ENCODE data around the gene ZNF594.
A peak's percentile ranks its signal among the peaks of the same experiment; 100 is the strongest.
"Not testable (repeated sequence)": the region's sequence is repeated elsewhere in the genome, so short reads cannot be mapped to it uniquely, and the experiment has no call there.

ZNF594 gene

DNA sequence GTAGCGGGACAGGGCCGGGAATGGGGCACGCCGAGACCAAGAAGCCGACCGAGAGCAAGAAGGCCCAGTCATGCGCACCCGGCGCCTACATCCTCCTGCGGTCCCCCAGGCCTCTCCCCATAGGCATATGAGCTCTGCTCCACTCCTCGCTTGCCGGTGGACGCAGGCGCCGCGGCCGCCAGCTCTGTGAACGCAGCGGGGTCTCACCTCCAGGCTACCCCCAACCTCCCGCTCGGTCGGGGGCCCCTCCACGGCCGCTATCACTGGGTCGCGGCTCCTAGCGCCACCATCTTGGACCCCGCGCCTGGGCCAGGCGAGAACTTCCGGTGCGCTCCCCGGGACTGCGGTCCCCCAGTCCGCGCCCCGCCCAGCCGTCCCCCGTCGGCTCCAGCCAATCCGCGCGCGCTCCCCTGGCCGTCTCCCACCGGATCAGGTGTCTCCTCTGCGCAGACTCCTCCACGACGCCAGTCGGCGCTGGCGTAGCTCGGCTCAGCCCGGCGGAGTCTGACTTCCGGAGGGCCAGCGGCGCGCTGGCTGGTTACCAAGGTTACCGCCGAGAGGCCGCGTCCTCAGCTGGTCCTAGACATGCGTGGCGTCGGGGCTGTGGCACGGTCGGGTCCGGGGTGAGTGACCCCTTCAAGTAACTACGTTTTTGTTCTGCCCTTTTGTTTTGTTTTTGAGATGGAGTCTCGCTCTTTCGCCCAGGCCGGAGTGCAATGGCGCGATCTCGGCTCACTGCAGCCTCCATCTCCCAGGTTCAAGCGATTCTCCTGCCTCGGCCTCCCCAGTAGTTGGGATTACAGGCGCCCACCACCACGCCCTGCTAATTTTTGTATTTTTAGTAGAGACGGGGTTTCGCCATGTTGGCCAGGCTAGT, at the start of gene ZNF594:
Gene ZNF594, minus strand, starts transcription at position 328 of the 877 bp plus-strand sequence. CDS start 7,612 bp downstream, outside the sequence.
- DNase-seq (peak; percentile 99), ATAC-seq (peak; percentile 100)

DNA sequence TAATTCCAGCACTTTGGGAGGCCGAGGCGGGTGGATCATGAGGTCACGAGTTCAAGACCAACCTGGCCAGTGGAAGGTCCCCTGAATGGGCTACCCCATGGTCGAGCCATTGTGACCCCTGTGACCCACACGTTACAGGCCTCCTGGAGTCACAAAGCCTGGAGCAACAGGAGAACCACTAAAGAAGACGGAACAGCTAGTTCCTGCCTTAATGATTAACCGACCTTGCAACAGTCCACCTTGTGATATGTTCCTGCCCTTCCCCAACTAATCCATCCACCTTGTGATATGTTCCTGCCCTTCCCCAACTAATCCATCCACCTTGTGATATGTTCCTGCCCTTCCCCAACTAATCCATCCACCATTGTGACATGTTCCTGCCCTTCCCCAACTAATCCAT, 48.1 kb upstream of the ZNF594 start:
- not testable (repeated sequence) for ATAC-seq, DNase-seq

DNA sequence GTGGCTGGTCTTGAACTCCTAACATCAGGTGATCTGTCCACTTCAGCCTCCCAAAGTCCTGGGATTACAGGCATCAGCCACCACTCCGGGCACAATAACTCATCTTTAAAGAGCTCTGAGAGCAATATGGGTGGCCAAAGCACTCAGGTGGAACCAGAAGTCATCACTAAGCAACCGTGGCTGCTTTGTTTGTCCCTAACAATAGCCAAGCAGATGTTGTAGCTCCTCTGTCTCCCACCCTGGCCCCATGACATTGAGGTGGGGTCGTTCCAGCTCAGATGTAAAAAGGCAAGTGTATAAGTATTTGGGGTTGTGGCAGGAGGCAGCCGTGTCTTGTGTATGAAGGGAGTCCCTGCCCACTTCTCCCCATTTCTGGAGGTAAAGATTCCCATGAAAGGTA, 46.7 kb upstream of the ZNF594 start:
- DNase-seq, result no peak

DNA sequence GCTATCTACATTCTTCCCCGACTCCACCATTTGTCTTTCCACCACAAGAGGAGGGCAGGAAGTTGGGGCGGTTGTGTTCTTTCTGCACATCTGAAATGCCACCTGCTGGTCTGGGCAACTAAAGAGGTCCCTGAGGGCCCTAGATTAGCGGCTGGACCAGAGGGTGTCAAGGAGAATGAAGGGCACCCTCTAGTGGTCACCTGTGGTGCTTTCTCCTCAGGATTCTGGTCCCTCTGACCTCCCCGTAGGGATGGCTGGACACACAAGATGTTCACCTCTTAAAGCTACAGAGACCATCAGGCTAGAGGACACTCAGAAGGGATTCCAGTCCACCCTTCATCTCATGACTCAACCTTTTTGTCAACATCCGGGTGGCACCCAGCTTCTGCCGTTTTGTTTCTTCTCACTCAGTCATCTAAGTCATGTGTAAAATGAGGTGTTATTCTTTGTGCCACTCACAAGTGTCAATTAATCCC, 45.9 kb upstream of the ZNF594 start:
- DNase-seq, result peak; percentile 67
- peak; percentile 68 for ATAC-seq

More for the DNA sequence above, 46.7 kb upstream of the ZNF594 start:
- no peak for ATAC-seq

DNA sequence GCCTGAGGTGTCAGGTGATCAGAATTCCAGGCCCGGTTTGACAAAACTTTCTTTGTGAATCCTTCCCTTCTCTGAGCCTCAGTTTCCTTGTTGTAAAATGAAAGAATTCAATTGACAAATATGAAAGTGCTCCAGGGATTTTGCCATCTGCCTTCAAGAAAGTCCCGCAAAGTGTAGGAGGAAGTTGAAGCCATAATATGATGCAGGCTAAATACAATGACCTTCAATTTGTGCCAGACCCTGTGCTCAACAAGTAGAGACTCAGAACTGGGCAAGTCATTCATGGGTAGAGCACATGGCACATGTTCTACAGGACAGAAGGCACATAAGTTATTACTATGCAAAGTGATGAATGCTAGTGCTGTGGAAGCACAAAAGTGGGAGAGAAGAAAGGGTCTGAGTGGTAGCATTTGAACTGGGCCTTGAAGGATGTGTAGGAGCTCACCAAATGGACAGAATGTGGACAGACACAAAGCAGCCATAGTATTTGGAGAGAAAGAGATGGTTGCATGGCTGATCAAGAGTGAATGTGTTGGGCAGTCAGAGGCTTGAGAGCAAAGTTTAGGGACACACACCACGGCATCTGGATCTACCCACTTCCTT, 45.4 kb upstream of the ZNF594 start:
- no peak for DNase-seq
- no peak for ATAC-seq

DNA sequence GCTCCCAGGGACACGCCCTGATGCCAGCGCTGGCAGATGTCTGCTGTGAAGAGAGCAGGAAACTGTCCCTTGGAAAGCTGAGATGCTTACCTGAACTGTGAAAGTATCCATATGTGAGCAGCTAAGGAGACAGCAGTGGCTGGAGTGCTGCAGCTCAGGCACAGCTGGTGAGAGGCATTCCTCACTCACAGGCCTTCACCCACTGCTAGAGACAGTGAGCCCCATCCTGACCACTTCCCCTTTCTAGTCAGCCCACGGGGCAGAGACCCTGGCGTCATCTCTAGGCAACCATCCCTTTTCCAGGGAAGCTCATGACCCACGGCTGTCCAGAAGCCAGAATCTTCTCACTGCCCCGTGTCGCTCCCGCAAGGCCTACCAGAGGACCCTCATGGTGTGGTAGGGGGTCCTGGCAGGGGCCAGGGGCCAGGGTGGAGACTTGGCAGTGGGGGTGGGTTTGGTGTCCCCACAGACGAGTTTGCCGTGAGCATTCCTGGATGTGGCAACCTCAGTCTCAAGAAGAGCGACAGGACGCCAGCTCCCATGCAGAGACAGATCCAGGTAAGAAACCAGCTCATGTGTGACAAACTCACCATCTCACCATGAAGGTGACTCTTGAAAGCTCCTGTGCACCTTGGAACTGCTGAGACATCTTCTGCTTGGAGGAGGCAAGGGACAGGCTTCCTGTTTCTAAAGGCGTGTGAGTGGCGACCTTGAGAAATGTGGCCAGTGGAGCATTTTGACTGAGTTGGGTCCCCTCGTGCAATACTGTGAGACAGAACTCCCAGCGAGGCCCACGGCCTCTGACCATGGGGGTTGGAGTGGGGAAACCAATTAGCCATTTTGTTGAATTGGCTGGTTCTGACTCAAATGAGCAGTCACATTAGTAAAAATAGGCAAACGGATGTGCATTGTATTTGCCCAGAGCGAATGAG, 43.2 kb upstream of the ZNF594 start, which contains the start of gene SCIMP:
Gene SCIMP, minus strand, starts transcription at position 216 of the 932 bp plus-strand sequence. Its CDS starts 105 bp downstream, at position 111.
- ATAC-seq (no peak), DNase-seq (no peak)

DNA sequence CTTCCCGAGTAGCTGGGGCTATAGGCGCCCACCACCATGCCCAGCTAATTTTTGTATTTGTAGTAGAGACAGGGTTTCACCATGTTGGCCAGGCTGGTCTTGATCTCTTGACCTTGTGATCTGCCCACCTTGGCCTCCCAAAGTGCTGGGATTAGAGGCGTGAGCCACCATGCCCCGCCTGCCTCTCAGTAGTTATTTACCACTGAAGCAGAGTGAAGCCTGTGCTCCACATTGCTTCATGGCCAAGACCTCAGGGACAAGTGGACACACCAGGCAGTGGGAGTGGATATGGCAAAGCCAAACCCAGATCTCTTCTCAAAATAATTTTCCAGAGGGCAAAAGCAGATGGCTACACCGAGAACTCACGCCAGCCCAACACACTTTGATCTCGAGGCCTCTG, 41.8 kb upstream of the ZNF594 start:
- not testable (repeated sequence) for DNase-seq, ATAC-seq

DNA sequence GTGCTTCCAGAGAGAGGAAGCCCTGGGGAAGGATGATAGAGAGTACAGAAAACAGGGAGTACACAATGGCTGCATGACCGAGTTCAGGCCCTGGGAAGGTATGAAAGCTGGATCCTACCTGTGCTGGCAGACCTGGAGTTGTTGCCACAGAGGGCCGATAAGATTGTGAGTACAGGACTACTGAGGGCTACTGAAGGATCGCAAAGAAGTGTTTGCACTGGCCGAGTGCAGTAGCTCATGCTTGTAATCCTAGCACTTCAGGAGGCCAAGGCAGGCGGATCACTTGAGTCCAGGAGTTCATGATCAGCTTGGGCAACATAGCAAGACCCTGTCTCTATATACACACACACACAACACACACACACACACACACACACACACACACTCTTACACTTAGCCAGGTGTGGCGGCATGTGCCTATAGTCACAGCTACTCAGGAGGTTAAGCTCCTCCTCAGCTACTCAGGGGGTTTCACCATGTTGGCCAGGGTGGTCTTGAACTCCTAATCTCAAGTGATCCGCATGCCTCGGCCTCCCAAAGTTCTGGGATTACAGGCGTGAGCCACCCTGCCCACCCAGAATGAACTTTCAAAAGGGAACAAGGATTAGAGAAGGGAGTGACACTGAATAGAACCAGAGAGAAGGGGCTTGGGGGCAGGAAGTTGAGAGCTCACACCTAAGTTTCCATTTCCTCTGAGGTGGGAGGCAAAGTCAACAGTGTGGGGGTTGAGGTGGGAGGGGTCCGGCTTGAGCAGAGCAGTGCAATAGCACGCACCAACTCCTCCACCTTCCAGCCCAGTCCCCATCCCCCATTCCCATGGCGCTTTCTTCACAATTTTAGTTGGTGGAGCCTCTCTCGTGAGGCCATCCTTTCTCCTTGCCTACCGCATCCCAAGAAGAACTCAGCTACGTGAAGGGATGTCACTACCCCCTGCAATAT, 35.5 kb upstream of the ZNF594 start:
- ATAC-seq (peak; percentile 30), DNase-seq (peak; percentile 44)

DNA sequence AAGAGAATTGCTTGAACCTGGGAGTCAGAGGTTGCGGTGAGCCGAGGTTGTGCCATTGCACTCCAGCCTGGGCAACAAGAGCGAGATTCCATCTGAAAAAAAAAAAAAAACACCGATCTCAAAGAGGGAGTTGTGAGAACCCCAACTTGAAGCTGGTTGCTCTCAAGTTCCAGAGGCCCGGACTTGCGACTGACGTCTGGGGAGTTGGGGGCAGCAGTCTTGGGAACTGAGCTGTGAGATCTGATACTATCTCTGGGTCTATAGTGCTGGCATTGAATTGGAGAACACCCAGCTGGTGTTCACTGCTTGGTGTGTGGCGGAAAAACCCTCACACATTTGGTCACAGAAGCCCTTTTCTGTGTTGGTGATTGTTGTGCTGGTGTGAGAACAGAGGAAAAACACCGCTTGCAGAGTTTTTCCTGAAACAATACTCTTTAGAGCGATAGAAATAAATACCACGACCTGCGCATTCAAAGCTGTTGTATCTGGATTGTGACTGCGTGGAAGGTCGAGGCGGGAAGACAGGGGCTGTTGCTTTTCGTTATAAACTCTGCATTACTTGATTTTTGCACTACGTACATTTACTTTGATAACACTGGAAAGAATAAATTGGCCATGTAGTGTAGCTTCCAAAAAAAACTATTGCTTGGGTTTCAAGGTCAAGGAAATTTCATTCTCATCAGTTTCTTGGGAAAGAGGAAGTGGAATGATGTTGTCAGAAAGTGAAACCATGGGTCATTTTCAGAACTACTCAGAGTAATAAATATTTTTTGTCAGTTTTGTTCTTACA, 34.2 kb upstream of the ZNF594 start:
- no peak for ATAC-seq
- DNase-seq, result no peak

DNA sequence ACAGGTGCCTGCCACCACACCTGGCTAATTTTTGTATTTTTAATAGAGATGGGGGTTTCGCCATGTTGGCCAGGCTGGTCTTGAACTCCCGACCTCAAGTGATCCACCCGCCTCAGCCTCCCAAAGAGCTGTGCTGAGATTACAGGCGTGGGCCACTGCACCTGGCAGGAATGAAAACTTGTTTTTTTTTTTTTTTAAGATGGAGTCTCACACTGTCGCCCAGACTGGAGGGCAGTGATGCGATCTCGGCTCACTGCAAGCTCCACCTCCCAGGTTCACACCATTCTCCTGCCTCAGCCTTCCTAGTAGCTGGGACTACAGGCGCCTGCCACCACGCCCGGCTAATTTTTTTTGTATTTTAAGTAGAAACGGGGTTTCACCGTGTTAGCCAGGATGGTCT, 30.2 kb upstream of the ZNF594 start:
- not testable (repeated sequence) for ATAC-seq, DNase-seq

DNA sequence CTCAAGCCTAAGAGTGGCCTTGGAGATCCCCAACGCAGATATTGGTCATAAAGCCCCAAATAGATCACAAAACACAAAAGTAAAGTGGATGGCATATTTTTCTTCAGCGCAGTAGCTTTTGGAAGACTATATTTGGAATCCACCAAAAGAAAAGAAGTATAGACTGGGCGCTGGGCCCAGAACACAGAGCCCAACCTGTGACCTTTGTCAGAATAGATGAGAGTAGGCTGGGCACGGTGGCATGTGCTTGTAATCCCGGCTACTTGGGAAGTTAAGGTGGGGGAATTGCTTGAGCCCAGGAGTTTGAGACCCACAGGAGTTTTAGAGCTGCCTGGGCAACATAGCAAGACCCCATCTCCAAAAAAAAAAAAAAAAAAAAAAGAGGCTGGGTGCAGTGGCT, 28.4 kb upstream of the ZNF594 start:
- DNase-seq, result no peak
- no peak for ATAC-seq

DNA sequence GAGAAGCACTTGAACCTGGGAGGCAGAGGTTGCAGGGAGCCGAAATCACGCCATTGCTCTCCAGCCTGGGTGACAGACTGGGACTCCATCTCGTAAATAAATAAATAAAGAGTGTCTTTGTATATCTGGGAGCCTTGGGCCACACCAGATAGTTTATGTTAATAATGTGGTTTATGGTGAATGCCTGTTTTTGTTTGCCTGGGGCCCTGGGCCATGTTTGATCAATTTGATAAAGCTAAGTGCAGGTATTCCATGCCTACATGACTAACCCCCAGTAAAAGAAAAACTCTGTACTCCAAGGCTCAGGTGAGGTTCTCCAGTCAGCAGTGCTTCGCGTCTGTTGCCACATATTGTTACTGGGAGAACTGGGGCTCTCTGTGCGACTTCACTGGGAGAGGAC, 27.9 kb upstream of the ZNF594 start:
- no peak for ATAC-seq
- no peak for DNase-seq

DNA sequence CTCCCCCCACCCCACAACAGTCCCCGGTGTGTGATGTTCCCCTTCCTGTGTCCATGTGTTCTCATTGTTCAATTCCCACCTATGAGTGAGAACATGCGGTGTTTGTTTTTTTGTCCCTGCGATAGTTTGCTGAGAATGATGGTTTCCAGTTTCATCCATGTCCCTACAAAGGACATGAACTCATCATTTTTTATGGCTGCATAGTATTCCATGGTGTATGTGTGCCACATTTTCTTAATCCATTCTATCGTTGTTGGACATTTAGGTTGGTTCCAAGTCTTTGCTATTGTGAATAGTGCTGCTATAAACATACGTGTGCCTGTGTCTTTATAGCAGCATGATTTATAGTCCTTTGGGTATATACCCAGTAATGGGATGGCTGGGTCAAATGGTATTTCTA, 25.9 kb upstream of the ZNF594 start:
- DNase-seq, ATAC-seq: not testable (repeated sequence)

DNA sequence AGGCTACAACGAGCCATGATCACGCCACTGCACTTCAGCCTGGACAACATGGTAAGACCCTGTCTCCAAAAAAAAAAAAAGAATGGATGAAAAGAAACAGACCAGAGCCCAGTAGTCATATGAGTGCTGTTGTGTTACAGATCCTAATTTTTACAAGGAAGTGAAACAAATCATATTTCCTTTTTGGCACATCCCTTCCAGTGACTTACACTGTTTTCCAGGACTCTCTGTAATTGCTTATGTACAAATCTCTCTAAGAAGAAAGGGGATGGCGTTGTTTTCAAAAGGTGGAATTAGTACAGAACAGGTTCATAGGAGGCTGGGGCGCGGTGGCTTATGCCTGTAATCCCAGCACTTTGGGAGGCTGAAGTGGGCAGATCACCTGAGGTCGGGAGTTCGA, 19.8 kb upstream of the ZNF594 start:
- ATAC-seq, result no peak

DNA sequence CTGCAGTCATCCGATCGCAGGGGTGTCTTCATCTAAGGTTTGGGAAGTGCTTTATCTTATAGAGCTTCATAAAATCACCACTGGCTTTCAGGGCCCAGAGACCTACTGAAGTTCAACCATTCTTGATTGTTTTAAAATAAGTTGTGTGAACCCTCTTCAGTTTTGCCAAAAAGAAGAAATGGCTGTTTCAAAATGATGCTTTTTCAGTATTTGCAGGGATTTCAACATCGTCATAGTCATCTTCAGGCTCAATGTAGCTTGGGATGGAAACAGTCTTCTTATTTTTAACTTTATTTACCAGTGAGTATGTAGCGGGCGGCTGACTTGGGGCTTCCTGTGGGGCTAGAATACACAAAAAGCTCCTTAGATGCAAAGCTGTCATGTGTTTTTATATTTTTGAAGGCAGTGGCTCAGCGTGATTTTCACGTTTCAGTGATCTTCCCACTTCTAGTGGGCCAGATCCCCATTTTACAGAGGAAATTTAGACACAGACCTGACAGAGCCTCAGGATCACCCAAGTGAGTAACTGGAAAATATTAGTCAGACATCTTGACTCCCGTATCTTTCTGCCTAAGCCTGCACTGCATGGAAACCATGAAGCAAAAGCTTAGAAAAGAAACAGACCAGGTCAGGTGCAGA, 19.1 kb upstream of the ZNF594 start:
- ATAC-seq (peak; percentile 71), DNase-seq (no peak)

More for the DNA sequence above, 19.8 kb upstream of the ZNF594 start:
- no peak for DNase-seq

DNA sequence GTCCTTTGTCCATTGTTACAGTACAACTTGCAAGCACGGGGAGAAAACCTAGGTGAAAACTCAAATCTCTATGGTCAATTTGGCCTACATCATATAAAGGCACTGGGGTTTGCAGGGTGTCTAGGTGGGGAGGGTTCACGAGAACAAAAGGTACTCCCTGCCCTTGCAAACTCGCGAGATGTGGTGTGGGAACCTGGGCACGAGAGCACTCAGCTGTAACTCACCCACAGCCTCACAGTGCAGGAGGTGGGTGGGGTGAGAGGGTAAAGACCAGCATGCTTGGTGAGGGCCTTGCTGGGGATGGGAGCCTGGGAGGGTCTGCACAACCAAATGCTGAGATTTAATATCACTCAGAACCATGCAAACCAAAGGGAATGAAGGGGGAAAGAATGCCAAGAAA, 18.4 kb upstream of the ZNF594 start:
- no peak for DNase-seq

DNA sequence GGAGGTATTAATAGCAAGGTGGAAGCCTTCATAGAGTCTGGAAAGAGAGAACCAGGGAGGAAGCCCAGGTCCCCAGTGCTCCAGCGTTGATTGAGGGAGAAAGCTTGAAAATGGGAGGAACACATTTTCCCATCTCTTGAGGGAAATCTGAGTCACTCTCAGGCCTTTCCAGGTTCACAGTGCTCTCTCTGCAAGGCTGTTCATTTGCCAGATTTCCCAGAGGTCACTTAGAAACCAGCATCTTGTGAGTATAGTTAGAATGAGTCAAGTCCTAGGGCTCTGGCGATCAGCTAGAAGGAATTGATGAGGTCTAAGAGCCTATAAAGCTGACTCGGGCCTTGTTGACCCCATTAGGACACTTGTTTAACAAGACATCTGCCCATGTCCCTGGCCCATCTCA, 17.7 kb upstream of the ZNF594 start:
- DNase-seq (no peak), ATAC-seq (no peak)

More for the DNA sequence above, 18.4 kb upstream of the ZNF594 start:
- ATAC-seq, result no peak

DNA sequence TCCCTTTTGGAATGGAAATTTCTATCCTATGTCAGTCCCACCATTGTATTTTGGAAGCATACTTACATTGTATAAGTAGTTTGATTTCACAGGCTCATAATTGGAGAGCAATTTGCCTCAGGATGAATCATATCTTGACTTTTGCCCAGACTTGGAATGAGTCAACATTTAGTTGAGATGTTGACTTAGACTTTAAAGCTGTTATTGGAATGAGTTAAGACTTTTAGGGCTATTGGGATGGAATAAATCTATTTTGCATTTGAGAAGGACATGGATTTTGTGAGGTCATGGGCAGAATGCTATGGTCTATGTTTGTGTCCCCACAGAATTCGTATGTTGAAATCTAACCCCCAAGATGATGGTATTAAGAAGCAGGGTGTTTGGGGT, 12.2 kb upstream of the ZNF594 start:
- DNase-seq, result no peak
- ATAC-seq, result no peak

DNA sequence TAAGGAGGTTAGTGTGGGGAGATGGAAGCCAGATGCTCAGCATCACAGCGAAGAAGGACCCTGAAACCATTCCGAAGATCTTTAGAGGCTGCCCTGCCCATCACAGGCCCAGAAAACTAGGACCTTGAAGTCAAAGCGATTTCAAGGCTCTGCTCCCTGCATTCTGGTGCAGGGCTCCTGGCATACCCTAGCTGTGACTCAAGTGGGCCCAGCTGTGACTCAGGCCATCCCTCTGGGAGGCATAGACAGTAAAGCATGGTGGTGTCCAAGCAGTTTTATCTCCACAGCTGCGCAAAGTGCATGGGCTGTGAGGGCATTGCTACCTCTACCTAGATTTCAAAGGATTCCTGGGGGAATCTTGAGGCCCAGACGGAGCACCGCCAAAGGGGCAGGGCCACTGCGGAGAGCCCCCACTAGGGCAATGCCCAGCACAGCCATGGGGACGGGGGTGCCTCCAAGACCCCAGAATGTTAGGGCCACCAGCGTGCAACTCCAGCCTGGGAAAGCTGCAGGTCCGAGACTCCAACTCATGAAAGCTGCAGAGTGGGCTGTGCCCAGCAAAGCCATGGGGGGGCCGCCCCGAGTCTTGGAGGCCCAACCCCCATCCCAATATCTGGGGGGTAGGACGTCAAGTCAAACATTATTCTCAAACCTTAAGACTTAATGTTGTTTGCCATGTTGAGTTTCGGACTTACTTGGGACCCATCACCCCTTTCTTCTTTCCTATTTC, 11.7 kb upstream of the ZNF594 start:
- ATAC-seq, result no peak
- no peak for DNase-seq

Measured in stimulated activated naive CD8-positive, alpha-beta T cell treated with anti-CD3 and anti-CD28 coated beads, Interleukin-15, Interleukin-2, amounts not matched to agents 100 U/mL and 50 U/mL, for 24 hours (primary cell).